ENCODE measurements around the gene FUT2. TPM values are rescaled to one million over a fixed set of nuclear protein-coding genes. Genes with fewer than 3 reads are reported as not detected.

FUT2 gene
- total and polyA plus RNA-seq, 2 of the 13 experiments (the other 11 are each of a cell fraction or from before 2014, with no cell fraction given): 0.07 TPM; not detected in 1

- no peak for TF ChIP-seq ZNF510 (CRISPR knock-in tag; IDR thresholded peaks at IDR 0.05; ENCODE audit: low read depth)
- 0 out of 2 replicates have a peak, but pooled peaks have one; percentile 35 for TF ChIP-seq KAT7 (CRISPR knock-in tag; IDR thresholded peaks at IDR 0.05; ENCODE audit: borderline replicate concordance)
- 0 out of 2 replicates have a peak, but pooled peaks have one; percentile 22 for TF ChIP-seq SNAI1 (CRISPR knock-in tag; IDR thresholded peaks at IDR 0.05; ENCODE audit: borderline replicate concordance)
- TF ChIP-seq HCFC1 (IDR thresholded peaks at IDR 0.05; ENCODE audit: low read depth, low read length): no peak
- TF ChIP-seq HMGXB3 (CRISPR knock-in tag; IDR thresholded peaks at IDR 0.05; ENCODE audit: borderline replicate concordance): no peak
- TF ChIP-seq ARNTL (CRISPR knock-in tag; IDR thresholded peaks at IDR 0.05): 0 out of 2 replicates have a peak, but pooled peaks have one; percentile 33
- 0 out of 2 replicates have a peak, but pooled peaks have one; percentile 59 for TF ChIP-seq CENPBD1 (CRISPR knock-in tag; IDR thresholded peaks at IDR 0.05; ENCODE audit: borderline replicate concordance, low read depth)
- TF ChIP-seq FOXC1 (CRISPR knock-in tag; IDR thresholded peaks at IDR 0.05; ENCODE audit: borderline replicate concordance): no peak
- no peak for TF ChIP-seq ZNF17 (CRISPR knock-in tag; IDR thresholded peaks at IDR 0.05)
- TF ChIP-seq ZNF564 (CRISPR knock-in tag; IDR thresholded peaks at IDR 0.05): 0 out of 2 replicates have a peak, but pooled peaks have one; percentile 40
- peak; percentile 12; the same call in 1 of the 2 replicates for TF ChIP-seq BCL6 (CRISPR knock-in tag; IDR thresholded peaks at IDR 0.05)
- peak; percentile 51 for TF ChIP-seq ZNF18 (CRISPR knock-in tag; IDR thresholded peaks at IDR 0.05; ENCODE audit: insufficient replicate concordance)
- TF ChIP-seq ZNF136 (CRISPR knock-in tag; IDR thresholded peaks at IDR 0.05; ENCODE audit: low read depth): 0 out of 2 replicates have a peak, but pooled peaks have one; percentile 21
- peak; percentile 6; the same call in 1 of the 2 replicates for TF ChIP-seq SAP130 (CRISPR knock-in tag; IDR thresholded peaks at IDR 0.05; ENCODE audit: low read depth)
- TF ChIP-seq KLF16 (CRISPR knock-in tag; IDR thresholded peaks at IDR 0.05): no peak
- TF ChIP-seq BHLHE40 (IDR thresholded peaks at IDR 0.05; ENCODE audit: low read length): no peak
- TF ChIP-seq EHMT2 (IDR thresholded peaks at IDR 0.05; ENCODE audit: borderline replicate concordance, low read depth, low read length): no peak
- TF ChIP-seq MAFF (IDR thresholded peaks at IDR 0.05; ENCODE audit: low read depth, low read length): peak; percentile 25; the same call in 1 of the 2 replicates
- TF ChIP-seq ZNF383 (CRISPR knock-in tag; IDR thresholded peaks at IDR 0.05; ENCODE audit: borderline replicate concordance): 0 out of 2 replicates have a peak, but pooled peaks have one; percentile 23
- 0 out of 2 replicates have a peak, but pooled peaks have one; percentile 44 for TF ChIP-seq ZNF343 (CRISPR knock-in tag; IDR thresholded peaks at IDR 0.05)
- TF ChIP-seq ATF5 (CRISPR knock-in tag; IDR thresholded peaks at IDR 0.05; ENCODE audit: low read depth): no peak
Observed at GRCh38 chr19:48719263-48720171, 23.7 kb downstream of the FUT2 start, which contains the start of gene MAMSTR (continued).
